ENCODE data around the gene DRC7. TPM values are rescaled to one million over a fixed set of nuclear protein-coding genes. Genes with fewer than 3 reads are reported as not detected.

Gene DRC7
- total and polyA plus RNA-seq, 9 of the 15 experiments (the other 6 are each of a cell fraction or from before 2014, with no cell fraction given), result 0.04 to 0.33 (median 0.12) TPM; not detected in 3

GRCh38 chr16:57690782-57691471, 3.7 kb upstream of the DRC7 start (continued):
- TF ChIP-seq ZNF311 (CRISPR knock-in tag; IDR thresholded peaks at IDR 0.05), result 0 out of 2 replicates have a peak, but pooled peaks have one; percentile 52
- peak; percentile 61 for TF ChIP-seq ZEB2 (IDR thresholded peaks at IDR 0.05)
- TF ChIP-seq SMARCE1 (IDR thresholded peaks at IDR 0.05), result peak; percentile 71; the same call in 1 of the 2 replicates
- peak; percentile 70; the same call in 1 of the 2 replicates for TF ChIP-seq ZNF583 (CRISPR knock-in tag; IDR thresholded peaks at IDR 0.05)
- peak; percentile 82 for TF ChIP-seq TAL1 (IDR thresholded peaks at IDR 0.05)
- TF ChIP-seq MTA2 (IDR thresholded peaks at IDR 0.05; ENCODE audit: low read depth), result peak; percentile 53
- no peak for TF ChIP-seq SRSF1 (IDR thresholded peaks at IDR 0.05; ENCODE audit: low read depth, low read length)
- no peak for TF ChIP-seq HCFC1 (IDR thresholded peaks at IDR 0.05; ENCODE audit: low read depth, low read length)

- no peak overlapping the region for H3K4me3 ChIP-seq
- H3K4me1 ChIP-seq (replicated peaks in 1 of 2; ENCODE audit: control insufficient read depth in 2 of 2, insufficient read depth in 2 of 2, low read length in 2 of 2), result peaks cover 57 to 59% of the 10 kb centered on the region in 2 experiments
- H3K36me3 ChIP-seq (ENCODE audit: control insufficient read depth, insufficient read depth, low read length), result no peaks in the 10 kb centered on the region
- H3K9me3 ChIP-seq (replicated peaks; ENCODE audit: control insufficient read depth, insufficient read depth, low read depth, low read length), result 0 out of 2 replicates have a peak, but pooled peaks cover 2% of the 10 kb centered on the region
- POLR2A ChIA-PET, result interaction anchor here (0.7 to 1.8 kb wide), 5 partner anchors 8 to 417 kb away, joined by 3 to 8 read pairs (median 4); no protein-coding TSS in a partner anchor
- intact Hi-C loops (cut with micrococcal nuclease) (loop anchor here (5.0 kb wide), 1 partner anchor 45 kb away; the partner anchor contains the start of gene KATNB1), in situ Hi-C loops (cut with MboI) (no loop called here)
- no peak overlapping the region for H2AFZ ChIP-seq (ENCODE audit: low read depth, low read length)
- H3K9me1 ChIP-seq (ENCODE audit: control insufficient read depth, insufficient read depth, low read length), result peaks cover 8% of the 10 kb centered on the region
- CTCF ChIA-PET (ENCODE audit: low intra/inter-chr PET ratio), result no interaction called here
- WGBS (ENCODE audit: insufficient coverage, low coverage, missing lambda C conversion rate), result 21% methylated on average over 2 of the region's 2 CpGs
- no peak for DNase-seq (ENCODE audit: extremely low read depth in 1 of 4, low spot score in 3 of 4)
- H3K9ac ChIP-seq (ENCODE audit: insufficient read depth in 1 of 2, low read depth in 2 of 2, low read length in 2 of 2), result no peak overlapping the region
- no TSS peak for BruUV-seq (replicated peaks)
- H3K79me2 ChIP-seq (ENCODE audit: control insufficient read depth, insufficient read depth, low read length), result no peaks in the 10 kb centered on the region
- H3K4me2 ChIP-seq (ENCODE audit: insufficient read depth, low read length), result peak overlapping the region; percentile 4; the same call in 1 of the 2 replicates
- no peaks in the 10 kb centered on the region for H4K20me1 ChIP-seq (replicated peaks; ENCODE audit: control insufficient read depth, insufficient read depth, low read length)
- TF ChIP-seq MAFK (IDR thresholded peaks at IDR 0.05; ENCODE audit: low read length), result peak; percentile 79
- TF ChIP-seq C11orf30 (IDR thresholded peaks at IDR 0.05; ENCODE audit: low read depth), result peak; percentile 92
- TF ChIP-seq MAFF (IDR thresholded peaks at IDR 0.05; ENCODE audit: low read length), result peak; percentile 85
- no peak for TF ChIP-seq HCFC1 (IDR thresholded peaks at IDR 0.05; ENCODE audit: low read depth, low read length)
- no peak for TF ChIP-seq NFYB (IDR thresholded peaks at IDR 0.05; ENCODE audit: extremely low read depth, insufficient read length)
- TF ChIP-seq MAFG (tag; conservative IDR thresholded peaks at IDR 0.05), result peak; percentile 84
- TF ChIP-seq ZNF316 (IDR thresholded peaks at IDR 0.05), result peak; percentile 93
- no peak for TF ChIP-seq PTRF (tag; IDR thresholded peaks at IDR 0.05)
- no peak for FAIRE-seq
- no peak for ATAC-seq
- no peak overlapping the region for H3K27ac ChIP-seq (ENCODE audit: extremely low read depth, low read depth, low read length)
- H3K27me3 ChIP-seq (ENCODE audit: control insufficient read depth in 2 of 2, insufficient read depth in 2 of 2, low read length in 2 of 2), result no peaks in the 10 kb centered on the region
Measured at GRCh38 chr16:57692636-57693035, 2.0 kb upstream of the DRC7 start.
